Tibial nerve (tissue), 4 donors: Measurements from ENCODE around the gene RAMAC. TPM values are rescaled to one million over a fixed set of nuclear protein-coding genes. Genes with fewer than 3 reads are reported as not detected.
"Not testable (repeated sequence)": the region's sequence is repeated elsewhere in the genome, so short reads cannot be mapped to it uniquely, and the experiment has no call there.

Experiments used
- DNase-seq, 2 donors: peaks; one replicate each; pipeline ENCODE4 v3.0.0-alpha.2; 2019; ENCODE audit warnings: low spot score in 2 of 2
- H3K27ac ChIP-seq, 4 donors: fragments of 200-600 bp; sonication (generic) in 3 of 4; one replicate each; pipeline ENCODE4 v1.5.1; 2017 to 2019; ENCODE audit warnings: mild to moderate bottlenecking in 1 of 4
- H3K27me3 ChIP-seq, 2 donors: fragments of 200-600 bp; sonication (generic) in 1 of 2; one replicate each; pipeline versions ENCODE4 v1.5.1 to v1.6.0; 2017 to 2019
- H3K36me3 ChIP-seq, 3 donors: fragments of 200-600 bp; sonication (generic); one replicate each; pipeline ENCODE4 v1.5.1; 2018 to 2019
- H3K4me1 ChIP-seq, 4 donors: fragments of 200-600 bp; sonication (generic) in 3 of 4; one replicate each; pipeline ENCODE4 v1.5.1; 2017 to 2019
- H3K4me3 ChIP-seq, 4 donors: fragments of 200-600 bp; sonication (generic) in 3 of 4; one replicate each; pipeline ENCODE4 v1.5.1; 2017 to 2019; ENCODE audit warnings: mild to moderate bottlenecking in 1 of 4, moderate library complexity in 1 of 4
- H3K9me3 ChIP-seq, 4 donors: fragments of 200-600 bp; sonication (generic) in 3 of 4; one replicate each; pipeline ENCODE4 v1.5.1; 2017 to 2019
- CTCF ChIP-seq, 5 experiments: fragments of 200-600 bp in 3 of 5; fragments of 450-650 bp in 2 of 5; sonication (generic) in 3 of 5; IDR thresholded peaks; one replicate each; pipeline ENCODE4 v1.5.1; 2016 to 2019; ENCODE audit warnings: antibody characterized with exemption in 5 of 5, mild to moderate bottlenecking in 3 of 5, moderate library complexity in 2 of 5
- EP300 ChIP-seq, 2 donors: sonication (generic); formaldehyde crosslinking; IDR thresholded peaks; one replicate each; pipeline ENCODE4 v1.6.1; 2017; ENCODE audit warnings: antibody characterized with exemption in 2 of 2, mild to moderate bottlenecking in 1 of 2
- POLR2A ChIP-seq, 2 donors: fragments of 450-650 bp; IDR thresholded peaks; one replicate each; pipeline ENCODE4 v1.6.1; 2017; ENCODE audit warnings: antibody characterized with exemption in 2 of 2, mild to moderate bottlenecking in 2 of 2, moderate library complexity in 2 of 2
- WGBS, 2 donors: methylation state at CpG; one replicate each; pipeline ENCODE4 v1.1.5; 2018; 5-methylcytosine and 5-hydroxymethylcytosine counted together
- total RNA-seq, 4 donors: library from RNA; depleted of rRNA; stranded (reverse); fragments of >200 nt; gene quantifications; one replicate each; pipeline ENCODE4 v1.1.0, GENCODE V29; 2016

RAMAC gene
- total RNA-seq, 4 donors from 2014 or later, result 6.9 to 20.4 (median 15.8) TPM

- Histone ChIP-seq H3K27ac (no peak overlapping the region), H3K4me1 (no peaks in the 10 kb centered on the region), H3K9me3 (no peaks in the 10 kb centered on the region), H3K27me3 (no peaks in the 10 kb centered on the region), H3K36me3 (peaks cover 0 to 63% (median 0%) of the 10 kb centered on the region in 3 donors), H3K4me3 (no peak overlapping the region)
- TF ChIP-seq EP300 (IDR thresholded peaks at IDR 0.05), result no peak
- TF ChIP-seq CTCF (IDR thresholded peaks at IDR 0.05), result no peak
- TF ChIP-seq POLR2A (IDR thresholded peaks at IDR 0.05), result no peak
- 78 to 83% methylated on average over 8 of the region's 8 CpGs for WGBS, 2 donors
- no peak for DNase-seq
These were observed 44.0 kb downstream of the RAMAC start for GRCh38 chr15:83030021-83030420.

- 99% methylated on average over 6 of the region's 6 CpGs for WGBS, 2 donors
- H3K27me3 ChIP-seq, H3K4me3 ChIP-seq, DNase-seq, H3K27ac ChIP-seq, H3K4me1 ChIP-seq, H3K9me3 ChIP-seq: not testable (repeated sequence)
- H3K36me3 ChIP-seq, result peaks cover 0 to 65% (median 0%) of the 10 kb centered on the region in 3 donors
These were observed 45.2 kb downstream of the RAMAC start for GRCh38 chr15:83031234-83031633.

GRCh38 chr15:83036253-83036652, 50.2 kb downstream of the RAMAC start:
- H3K27me3 ChIP-seq, result no peaks in the 10 kb centered on the region
- no peak for TF ChIP-seq CTCF (IDR thresholded peaks at IDR 0.05)
- TF ChIP-seq POLR2A (IDR thresholded peaks at IDR 0.05), result no peak
- no peak for TF ChIP-seq EP300 (IDR thresholded peaks at IDR 0.05)
- no peak overlapping the region for H3K27ac ChIP-seq
- H3K36me3 ChIP-seq, result peaks cover 0 to 72% (median 4%) of the 10 kb centered on the region in 3 donors
- H3K9me3 ChIP-seq, result peaks cover 0 to 10% (median 2%) of the 10 kb centered on the region in 4 donors
- WGBS, 2 donors, result 93 to 98% methylated on average over 6 of the region's 6 CpGs
- no peak for DNase-seq
- no peak overlapping the region for H3K4me3 ChIP-seq
- no peaks in the 10 kb centered on the region for H3K4me1 ChIP-seq

- Histone ChIP-seq H3K4me1 (no peaks in the 10 kb centered on the region), H3K36me3 (peaks cover 0 to 76% (median 4%) of the 10 kb centered on the region in 3 donors), H3K4me3 (no peak overlapping the region), H3K9me3 (peaks cover 0 to 10% (median 2%) of the 10 kb centered on the region in 4 donors), H3K27ac (no peak overlapping the region), H3K27me3 (no peaks in the 10 kb centered on the region)
- DNase-seq, result no peak
- 74 to 85% methylated on average over 1 of the region's 1 CpG for WGBS, 2 donors
- TF ChIP-seq POLR2A (IDR thresholded peaks at IDR 0.05), result no peak
- no peak for TF ChIP-seq CTCF (IDR thresholded peaks at IDR 0.05)
- TF ChIP-seq EP300 (IDR thresholded peaks at IDR 0.05), result no peak
These were observed 53.2 kb downstream of the RAMAC start for GRCh38 chr15:83039206-83039605.

Other genes starting within 250 kb of the RAMAC start
- under 1 TPM in 1 of 4 donors, not detected in 3; 0.20 TPM for gene FSD2, start 180.1 kb upstream of the RAMAC start, total RNA-seq
- gene WHAMM, start 176.6 kb upstream of the RAMAC start, total RNA-seq, result 10 to 100 TPM; 11.8 to 17.4 (median 13.0) TPM
- 100 to 1,000 TPM in 1 of 4 donors, 10 to 100 TPM in 3; 25.5 to 950 (median 39.0) TPM for gene HOMER2, start 33.5 kb upstream of the RAMAC start, total RNA-seq
- 10 to 100 TPM; 13.4 to 21.0 (median 15.4) TPM for gene C15orf40, start 25.4 kb downstream of the RAMAC start, total RNA-seq
- gene BTBD1, start 81.0 kb downstream of the RAMAC start, total RNA-seq, result 100 to 1,000 TPM in 2 of 4 donors, 10 to 100 TPM in 2; 79.8 to 105 (median 99.4) TPM
- 10 to 100 TPM in 1 of 4 donors, 1 to 10 TPM in 3; 7.5 to 11.2 (median 9.6) TPM for gene TM6SF1, start 121.4 kb downstream of the RAMAC start, total RNA-seq
- 10 to 100 TPM; 25.6 to 54.8 (median 43.4) TPM for gene HDGFL3, start 221.6 kb downstream of the RAMAC start, total RNA-seq